GM12891 (cell line): Measurements from ENCODE around the gene MICAL3.
"Not testable (repeated sequence)": the region's sequence is repeated elsewhere in the genome, so short reads cannot be mapped to it uniquely, and the experiment has no call there.

Source experiments
- PAX5 ChIP-seq: IDR thresholded peaks from 2 replicates; pipeline ENCODE4 v1.6.1; 2011; ENCODE audit warnings: low read length, moderate library complexity, mild to moderate bottlenecking; ENCODE audit not compliant: insufficient read depth, severe bottlenecking
- POLR2A ChIP-seq: IDR thresholded peaks from 2 replicates; pipeline ENCODE4 v1.6.1; 2011; ENCODE audit warnings: low read depth, low read length, control low read depth
- POLR2AphosphoS5 ChIP-seq: IDR thresholded peaks from 2 replicates; pipeline ENCODE4 v1.6.1; 2011; ENCODE audit warnings: low read depth, low read length, control low read depth
- TAF1 ChIP-seq: IDR thresholded peaks from 2 replicates; pipeline ENCODE4 v1.6.1; 2011; ENCODE audit warnings: low read depth, low read length, control low read depth

- TF ChIP-seq TAF1, POLR2A, POLR2AphosphoS5, PAX5: not testable (repeated sequence)
Measured at GRCh38 chr22:18025898-18026297, 1.5 kb upstream of the MICAL3 start.
